HG03575 (cell line): ENCODE results near the gene TTLL8.

Experiments
- ATAC-seq: cut with Tn5 transposase; IDR thresholded peaks from one replicate; pipeline ENCODE4 v1.9.1; 2021; ENCODE audit not compliant: unreplicated experiment, insufficient number of reproducible peaks, low FRiP score; ENCODE audit errors: extremely low read depth

TTLL8 gene

GRCh38 chr22:50012211-50013181 is 45.6 kb downstream of the TTLL8 start, which contains the start of gene IL17REL:
TSS of gene IL17REL (minus strand) at chr22:50012765. CDS start at chr22:50012646, 119 bp downstream.
- no peak for ATAC-seq

GRCh38 chr22:50011447-50012210 is 46.5 kb downstream of the TTLL8 start:
- ATAC-seq, result no peak

GRCh38 chr22:50010676-50011446 is 47.2 kb downstream of the TTLL8 start:
- no peak for ATAC-seq

GRCh38 chr22:50009765-50010675 is 48.1 kb downstream of the TTLL8 start:
- no peak for ATAC-seq

- ATAC-seq, result no peak
Observed at GRCh38 chr22:50009251-50009650, 48.8 kb downstream of the TTLL8 start.

GRCh38 chr22:50008151-50009040 is 49.7 kb downstream of the TTLL8 start:
- ATAC-seq, result no peak

GRCh38 chr22:50007057-50007511 is 51.0 kb downstream of the TTLL8 start:
- no peak for ATAC-seq

- no peak for ATAC-seq
Observed at GRCh38 chr22:50004918-50005317, 53.2 kb downstream of the TTLL8 start.

GRCh38 chr22:50002791-50003190 is 55.3 kb downstream of the TTLL8 start:
- ATAC-seq, result no peak

- ATAC-seq, result no peak
Observed at GRCh38 chr22:50001388-50002231, 56.5 kb downstream of the TTLL8 start.

GRCh38 chr22:50000587-50001387 is 57.3 kb downstream of the TTLL8 start:
- no peak for ATAC-seq

GRCh38 chr22:49999946-50000586 is 58.0 kb downstream of the TTLL8 start:
- no peak for ATAC-seq

GRCh38 chr22:49999063-49999945 is 58.8 kb downstream of the TTLL8 start:
- no peak for ATAC-seq

GRCh38 chr22:49998718-49999062 is 59.4 kb downstream of the TTLL8 start:
- ATAC-seq, result no peak
